HepG2 (cell line): ENCODE results near the gene DGKD. TPM values are rescaled to one million over a fixed set of nuclear protein-coding genes. Genes with fewer than 3 reads are reported as not detected.
A peak's percentile ranks its signal among the peaks of the same experiment; 100 is the strongest.

Source experiments
- ATAC-seq: fragments of 200-7000 bp; cut with Tn5 transposase; 3 replicates; pipeline ENCODE4 v1.9.1; 2020; ENCODE audit warnings: mild to moderate bottlenecking, moderate library complexity
- BruUV-seq: library from RNA; stranded (reverse); fragments of 400-500 nt; replicated peaks from 2 replicates; lab custom pipeline; 2021; lab: Mats Ljungman, UMichigan
- CTCF ChIA-PET: fragments of 300-600 bp; formaldehyde crosslinking; extraction: SDS; loops from one replicate; lab custom pipeline; 2021; ENCODE audit warnings: low total read pairs, inconsistent platforms, low intra/inter-chr PET ratio; lab: Yijun Ruan, JAX
- POLR2A ChIA-PET: fragments of 350-600 bp; sonication (Branson Sonifier 250); formaldehyde crosslinking; loops from one replicate; lab custom pipeline; 2020; ENCODE audit warnings: antibody characterized with exemption, inconsistent platforms; lab: Yijun Ruan, JAX
- DNase-seq: peaks from one replicate; pipeline ENCODE4 v3.0.0-alpha.2; 2015; ENCODE audit warnings: low spot score
- FAIRE-seq: peaks from 3 replicates; lab custom pipeline; 2011; peaks lifted over from hg19 to GRCh38; lab: Jason Lieb, UNC
- H2AFZ ChIP-seq: one replicate; pipeline ENCODE4 v1.6.1; 2011; ENCODE audit warnings: low read length, inconsistent platforms
- H3K27ac ChIP-seq: fragments of 300-600 bp; 3 replicates; pipeline ENCODE4 v1.8.0; 2011; ENCODE audit warnings: mixed run types, mild to moderate bottlenecking, mixed read lengths, low read length, inconsistent platforms; ENCODE audit not compliant: insufficient read depth; ENCODE audit errors: extremely low read length
- H3K27me3 ChIP-seq, 2 experiments: fragments of 200-600 bp in 1 of 2; 2 replicates in 1 of 2; 3 replicates in 1 of 2; pipeline versions ENCODE4 v1.6.0 to v1.8.0; 2011; ENCODE audit warnings: low read length in 2 of 2, mild to moderate bottlenecking in 2 of 2, moderate library complexity in 2 of 2, inconsistent platforms in 1 of 2; ENCODE audit not compliant: insufficient read depth in 2 of 2, control insufficient read depth in 1 of 2
- H3K36me3 ChIP-seq, 2 experiments: fragments of 200-600 bp in 1 of 2; replicated peaks in 1 of 2; 2 replicates in 1 of 2; 3 replicates in 1 of 2; pipeline versions ENCODE4 v1.5.1 to v1.8.0; 2011; ENCODE audit warnings: low read length in 2 of 2, inconsistent platforms in 1 of 2; ENCODE audit not compliant: insufficient read depth in 2 of 2, control insufficient read depth in 1 of 2
- H3K4me1 ChIP-seq: 2 replicates; pipeline ENCODE4 v1.5.1; 2012; ENCODE audit warnings: low read length, inconsistent platforms; ENCODE audit not compliant: insufficient read depth
- H3K4me2 ChIP-seq: 2 replicates; pipeline ENCODE4 v1.6.0; 2011; ENCODE audit warnings: low read depth, low read length, inconsistent platforms
- H3K4me3 ChIP-seq, 3 experiments: fragments of 200-600 bp in 1 of 3; sonication (generic), shearing (Covaris generic) in 1 of 3; replicated peaks in 1 of 3; 2 replicates each; pipeline ENCODE4 v1.5.1; 2011 to 2016; ENCODE audit warnings: low read length in 3 of 3, inconsistent platforms in 2 of 3, low read depth in 2 of 3, mild to moderate bottlenecking in 2 of 3, control low read depth in 1 of 3, mixed read lengths in 1 of 3; ENCODE audit not compliant: insufficient read depth in 1 of 3
- H3K79me2 ChIP-seq: one replicate; pipeline ENCODE4 v1.6.1; 2011; ENCODE audit warnings: low read length, inconsistent platforms; ENCODE audit not compliant: insufficient read depth
- H3K9ac ChIP-seq: 2 replicates; pipeline ENCODE4 v1.6.0; 2011; ENCODE audit warnings: mild to moderate bottlenecking, low read depth, low read length, inconsistent platforms; ENCODE audit not compliant: insufficient read depth
- H3K9me3 ChIP-seq: 2 replicates; pipeline ENCODE4 v1.5.1; 2012; ENCODE audit warnings: mild to moderate bottlenecking, low read length
- H4K20me1 ChIP-seq: 2 replicates; pipeline ENCODE4 v1.6.0; 2011; ENCODE audit warnings: inconsistent platforms, mild to moderate bottlenecking, low read length, moderate library complexity; ENCODE audit not compliant: insufficient read depth
- NFYB ChIP-seq: sonication (generic); formaldehyde crosslinking; IDR thresholded peaks from 2 replicates; pipeline ENCODE4 v1.4.0; 2020; ENCODE audit warnings: missing genetic modification reagents
- WGBS: methylation state at CpG from one replicate; pipeline ENCODE4 v1.1.6; 2017; ENCODE audit warnings: low lambda C conversion rate; 5-methylcytosine and 5-hydroxymethylcytosine counted together
- in situ Hi-C: cut with HindIII; loops from 2 replicates; pipeline ENCODE4 v1.10.0; 2017; ENCODE audit warnings: low pct_unique_long_range_greater_than_20kb; ENCODE audit not compliant: extremely low pct_ligation_motif_present
- intact Hi-C: fragments of 100-400 bp; cut with micrococcal nuclease; formaldehyde crosslinking; loops from one replicate; pipeline ENCODE4 v1.10.0; 2022; ENCODE audit not compliant: unreplicated experiment
- polyA plus RNA-seq, 8 experiments: library from polyadenylated mRNA; depleted of rRNA in 3 of 8; stranded (reverse) in 7 of 8; unstranded in 1 of 8; fragments of >200 nt; fragmentation: Illumina TruSeq in 4 of 8; extraction: Trizol in 4 of 8; gene quantifications; 2 replicates each; pipeline versions ENCODE4 v1.2.1 to v1.2.3, GENCODE V29; 2011 to 2016; ENCODE audit warnings: low read depth in 4 of 8, missing spikeins in 1 of 8, mixed read lengths in 1 of 8; ENCODE audit not compliant: insufficient read depth in 1 of 8
- total RNA-seq, 5 experiments: library from RNA; depleted of rRNA; stranded (reverse); fragments of >200 nt; fragmentation: Illumina TruSeq; extraction: Trizol; gene quantifications; 2 replicates each; pipeline ENCODE4 v1.2.3, GENCODE V29; 2016; ENCODE audit warnings: low read depth in 1 of 5
- TF ChIP-seq, protein P1 (sequence below): sonication (generic); formaldehyde crosslinking; IDR thresholded peaks from 2 replicates; pipeline ENCODE4 v1.5.1; 2020; ENCODE audit warnings: mild to moderate bottlenecking, missing genetic modification reagents, moderate library complexity

The DGKD gene
- total and polyA plus RNA-seq, 2 of the 13 experiments (the other 11 are each of a cell fraction or from before 2014, with no cell fraction given), result 24.5 to 33.2 TPM

DNA sequence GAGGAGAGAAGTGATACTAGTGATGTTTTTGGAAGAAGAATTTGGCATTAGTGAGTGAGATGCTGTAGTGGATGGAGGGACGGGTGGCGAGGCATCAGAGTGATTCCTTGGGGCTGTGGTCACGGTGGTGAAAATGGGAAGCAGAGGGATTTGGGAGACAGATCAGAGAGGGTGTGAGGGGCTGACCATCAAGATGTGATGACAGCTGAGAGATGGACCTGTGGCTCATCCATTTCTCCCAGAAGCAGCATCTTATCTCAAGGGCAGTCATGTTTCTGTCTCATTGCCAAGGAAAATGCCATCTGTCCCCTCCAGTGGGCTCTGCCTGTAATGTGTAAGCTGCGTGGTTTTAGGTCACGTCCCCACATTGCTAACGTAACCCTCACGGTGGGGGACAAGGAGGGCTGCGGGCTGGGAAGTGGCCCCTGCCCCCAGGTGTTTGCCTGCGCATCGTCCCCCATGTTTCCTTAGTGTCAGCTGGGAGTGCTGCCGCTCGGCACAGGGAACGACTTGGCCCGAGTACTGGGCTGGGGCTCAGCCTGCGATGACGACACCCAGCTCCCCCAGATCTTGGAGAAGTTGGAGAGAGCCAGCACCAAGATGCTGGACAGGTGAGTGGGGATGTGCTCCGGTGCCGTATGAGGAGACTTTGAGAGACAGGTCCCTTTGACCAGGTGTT is 91.0 kb downstream of the DGKD start:
- Histone ChIP-seq H3K36me3 (peaks cover 41 to 63% of the 10 kb centered on the region in 2 experiments), H3K9ac (no peak overlapping the region), H3K27ac (no peak overlapping the region)
- intact Hi-C loops (loop anchor here (5.0 to 10.0 kb wide), 3 partner anchors 90 to 390 kb away; partner anchors contain the start of genes DGKD and UGT1A5), in situ Hi-C loops (no loop called here)
- no peak for TF ChIP-seq NFYB (CRISPR knock-in tag)
- TF ChIP-seq, protein P1, sequence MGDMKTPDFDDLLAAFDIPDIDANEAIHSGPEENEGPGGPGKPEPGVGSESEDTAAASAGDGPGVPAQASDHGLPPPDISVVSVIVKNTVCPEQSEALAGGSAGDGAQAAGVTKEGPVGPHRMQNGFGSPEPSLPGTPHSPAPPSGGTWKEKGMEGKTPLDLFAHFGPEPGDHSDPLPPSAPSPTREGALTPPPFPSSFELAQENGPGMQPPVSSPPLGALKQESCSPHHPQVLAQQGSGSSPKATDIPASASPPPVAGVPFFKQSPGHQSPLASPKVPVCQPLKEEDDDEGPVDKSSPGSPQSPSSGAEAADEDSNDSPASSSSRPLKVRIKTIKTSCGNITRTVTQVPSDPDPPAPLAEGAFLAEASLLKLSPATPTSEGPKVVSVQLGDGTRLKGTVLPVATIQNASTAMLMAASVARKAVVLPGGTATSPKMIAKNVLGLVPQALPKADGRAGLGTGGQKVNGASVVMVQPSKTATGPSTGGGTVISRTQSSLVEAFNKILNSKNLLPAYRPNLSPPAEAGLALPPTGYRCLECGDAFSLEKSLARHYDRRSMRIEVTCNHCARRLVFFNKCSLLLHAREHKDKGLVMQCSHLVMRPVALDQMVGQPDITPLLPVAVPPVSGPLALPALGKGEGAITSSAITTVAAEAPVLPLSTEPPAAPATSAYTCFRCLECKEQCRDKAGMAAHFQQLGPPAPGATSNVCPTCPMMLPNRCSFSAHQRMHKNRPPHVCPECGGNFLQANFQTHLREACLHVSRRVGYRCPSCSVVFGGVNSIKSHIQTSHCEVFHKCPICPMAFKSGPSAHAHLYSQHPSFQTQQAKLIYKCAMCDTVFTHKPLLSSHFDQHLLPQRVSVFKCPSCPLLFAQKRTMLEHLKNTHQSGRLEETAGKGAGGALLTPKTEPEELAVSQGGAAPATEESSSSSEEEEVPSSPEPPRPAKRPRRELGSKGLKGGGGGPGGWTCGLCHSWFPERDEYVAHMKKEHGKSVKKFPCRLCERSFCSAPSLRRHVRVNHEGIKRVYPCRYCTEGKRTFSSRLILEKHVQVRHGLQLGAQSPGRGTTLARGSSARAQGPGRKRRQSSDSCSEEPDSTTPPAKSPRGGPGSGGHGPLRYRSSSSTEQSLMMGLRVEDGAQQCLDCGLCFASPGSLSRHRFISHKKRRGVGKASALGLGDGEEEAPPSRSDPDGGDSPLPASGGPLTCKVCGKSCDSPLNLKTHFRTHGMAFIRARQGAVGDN, result 0 out of 2 replicates have a peak, but pooled peaks have one; percentile 12
- TF ChIP-seq, all 625 proteins: peak for 1
- no peak for DNase-seq
- H3K9me3 ChIP-seq, result no peaks in the 10 kb centered on the region
- no peak overlapping the region for H2AFZ ChIP-seq
- BruUV-seq, result no TSS peak
- CTCF ChIA-PET, result no interaction called here
- H3K27me3 ChIP-seq, result no peaks in the 10 kb centered on the region
- POLR2A ChIA-PET, result no interaction called here
- no peak for ATAC-seq
- 93% methylated on average over 18 of the region's 18 CpGs for WGBS
- no peak overlapping the region for H3K4me3 ChIP-seq
- peaks cover 10% of the 10 kb centered on the region for H3K4me1 ChIP-seq
- H4K20me1 ChIP-seq, result peaks cover 3% of the 10 kb centered on the region; the same call in 1 of the 2 replicates
- no peaks in the 10 kb centered on the region for H3K79me2 ChIP-seq
- H3K4me2 ChIP-seq, result no peak overlapping the region
- no peak for FAIRE-seq
